GM12874 (cell line): ENCODE data around the gene PCDHB1.

Experiments
- TF ChIP-seq, protein P1 (sequence below): IDR thresholded peaks from 2 replicates; pipeline ENCODE4 v1.5.1; 2011; ENCODE audit warnings: low read depth, mild to moderate bottlenecking, control low read depth, low read length, moderate library complexity; ENCODE audit not compliant: insufficient read depth

The PCDHB1 gene

DNA sequence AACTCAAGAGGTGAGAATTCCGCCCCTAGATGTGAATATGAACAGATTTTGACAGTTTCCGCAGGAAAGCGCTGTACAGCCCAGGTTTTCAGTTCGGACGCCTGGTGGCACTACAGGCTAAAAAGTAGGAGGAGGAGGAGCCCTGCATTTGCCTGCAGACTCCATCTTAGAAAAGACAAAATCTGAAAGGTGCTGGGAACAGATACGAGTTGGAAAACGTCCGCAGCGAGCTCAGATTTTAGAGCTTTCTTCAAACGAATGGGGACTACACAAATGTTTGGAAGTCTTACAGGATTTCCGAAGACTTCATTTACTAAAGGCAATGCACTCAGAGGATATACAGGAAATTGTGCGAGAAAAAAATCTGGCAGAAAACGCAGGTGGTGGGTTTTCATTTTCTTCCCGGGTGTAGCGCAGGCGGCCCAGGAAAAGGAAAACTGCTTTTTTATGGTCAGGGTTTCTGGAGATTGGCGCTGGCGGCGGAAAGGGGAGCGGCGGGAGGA is 33.4 kb downstream of the PCDHB1 start:
- TF ChIP-seq, protein P1, sequence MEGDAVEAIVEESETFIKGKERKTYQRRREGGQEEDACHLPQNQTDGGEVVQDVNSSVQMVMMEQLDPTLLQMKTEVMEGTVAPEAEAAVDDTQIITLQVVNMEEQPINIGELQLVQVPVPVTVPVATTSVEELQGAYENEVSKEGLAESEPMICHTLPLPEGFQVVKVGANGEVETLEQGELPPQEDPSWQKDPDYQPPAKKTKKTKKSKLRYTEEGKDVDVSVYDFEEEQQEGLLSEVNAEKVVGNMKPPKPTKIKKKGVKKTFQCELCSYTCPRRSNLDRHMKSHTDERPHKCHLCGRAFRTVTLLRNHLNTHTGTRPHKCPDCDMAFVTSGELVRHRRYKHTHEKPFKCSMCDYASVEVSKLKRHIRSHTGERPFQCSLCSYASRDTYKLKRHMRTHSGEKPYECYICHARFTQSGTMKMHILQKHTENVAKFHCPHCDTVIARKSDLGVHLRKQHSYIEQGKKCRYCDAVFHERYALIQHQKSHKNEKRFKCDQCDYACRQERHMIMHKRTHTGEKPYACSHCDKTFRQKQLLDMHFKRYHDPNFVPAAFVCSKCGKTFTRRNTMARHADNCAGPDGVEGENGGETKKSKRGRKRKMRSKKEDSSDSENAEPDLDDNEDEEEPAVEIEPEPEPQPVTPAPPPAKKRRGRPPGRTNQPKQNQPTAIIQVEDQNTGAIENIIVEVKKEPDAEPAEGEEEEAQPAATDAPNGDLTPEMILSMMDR = no peak

- TF ChIP-seq, protein P1 = no peak
Observed at GRCh38 chr5:141094481-141095262, 43.5 kb downstream of the PCDHB1 start, which contains the start of gene PCDHB2. Gene PCDHB2 (plus strand): TSS chr5:141094615. CDS start chr5:141094791, 176 bp downstream.

DNA sequence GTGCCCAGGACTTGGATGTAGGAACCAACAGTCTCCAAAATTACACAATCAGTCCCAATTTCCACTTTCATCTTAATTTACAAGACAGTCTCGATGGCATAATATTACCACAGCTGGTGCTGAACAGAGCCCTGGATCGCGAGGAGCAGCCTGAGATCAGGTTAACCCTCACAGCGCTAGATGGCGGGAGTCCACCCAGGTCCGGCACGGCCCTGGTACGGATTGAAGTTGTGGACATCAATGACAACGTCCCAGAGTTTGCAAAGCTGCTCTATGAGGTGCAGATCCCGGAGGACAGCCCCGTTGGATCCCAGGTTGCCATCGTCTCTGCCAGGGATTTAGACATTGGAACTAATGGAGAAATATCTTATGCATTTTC is 44.1 kb downstream of the PCDHB1 start:
- TF ChIP-seq, protein P1 = no peak

DNA sequence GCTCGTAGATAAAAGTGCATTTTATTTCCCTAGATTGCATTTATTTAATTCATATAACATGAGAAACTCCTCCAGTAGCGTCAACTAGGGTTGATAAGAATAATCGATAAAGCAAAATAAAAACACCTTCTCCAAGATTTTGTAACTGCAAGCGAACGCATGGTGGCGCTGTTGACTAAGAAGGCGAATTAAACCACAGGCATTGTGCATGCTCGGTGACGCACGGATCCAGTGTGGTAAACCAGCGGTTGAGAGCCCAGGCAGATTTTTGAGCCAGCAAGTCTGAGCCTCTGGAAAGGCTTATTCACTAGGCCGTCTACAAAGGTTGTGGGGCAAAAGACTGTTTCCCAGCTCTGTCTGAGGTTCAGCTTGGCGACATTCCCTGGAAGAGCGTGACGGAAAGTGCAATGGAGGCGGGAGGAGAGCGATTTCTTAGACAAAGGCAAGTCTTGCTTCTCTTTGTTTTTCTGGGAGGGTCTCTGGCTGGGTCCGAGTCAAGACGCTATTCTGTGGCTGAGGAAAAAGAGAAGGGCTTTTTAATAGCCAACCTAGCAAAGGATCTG is 49.1 kb downstream of the PCDHB1 start, which contains the start of gene PCDHB3:
Gene PCDHB3 (plus strand): TSS at position 231 of the 563 bp plus-strand sequence. CDS start 177 bp downstream, at position 408.
- TF ChIP-seq, protein P1 = peak; percentile 19; the same call in 1 of the 2 replicates

GRCh38 chr5:141101059-141101458 is 49.9 kb downstream of the PCDHB1 start:
- TF ChIP-seq, protein P1 = no peak

DNA sequence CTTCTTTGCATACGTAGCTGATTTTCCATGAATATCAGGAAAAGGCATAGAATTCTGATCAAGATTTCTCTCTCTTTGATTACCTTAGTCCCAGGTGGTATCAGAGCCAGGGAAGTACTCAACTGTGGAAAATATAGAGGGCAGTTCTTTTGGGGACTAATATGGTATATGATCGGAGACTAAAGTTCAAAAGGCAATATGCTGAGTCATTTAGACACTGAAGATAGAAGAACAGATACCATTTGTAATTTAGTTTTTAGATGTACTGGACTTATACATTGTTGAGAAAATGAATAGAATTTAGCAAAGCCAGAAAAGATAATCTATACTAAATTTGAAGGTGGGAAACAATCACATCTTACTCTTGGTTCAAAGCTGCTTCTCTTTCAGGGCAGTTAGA is 54.2 kb downstream of the PCDHB1 start:
- TF ChIP-seq, protein P1 = no peak
